Lower leg skin (tissue), 3 donors: ENCODE measurements around the gene ERC2.

Experiments used
- CTCF ChIP-seq, 3 donors: fragments of 450-650 bp; IDR thresholded peaks; one replicate each; pipeline ENCODE4 v1.5.1; 2016; ENCODE audit warnings: antibody characterized with exemption in 3 of 3, mild to moderate bottlenecking in 3 of 3, moderate library complexity in 2 of 3
- POLR2A ChIP-seq, 2 donors: fragments of 450-650 bp; IDR thresholded peaks; one replicate each; pipeline ENCODE4 v1.6.1; 2016 to 2017; ENCODE audit warnings: antibody characterized with exemption in 2 of 2, mild to moderate bottlenecking in 1 of 2, moderate library complexity in 1 of 2

DNA sequence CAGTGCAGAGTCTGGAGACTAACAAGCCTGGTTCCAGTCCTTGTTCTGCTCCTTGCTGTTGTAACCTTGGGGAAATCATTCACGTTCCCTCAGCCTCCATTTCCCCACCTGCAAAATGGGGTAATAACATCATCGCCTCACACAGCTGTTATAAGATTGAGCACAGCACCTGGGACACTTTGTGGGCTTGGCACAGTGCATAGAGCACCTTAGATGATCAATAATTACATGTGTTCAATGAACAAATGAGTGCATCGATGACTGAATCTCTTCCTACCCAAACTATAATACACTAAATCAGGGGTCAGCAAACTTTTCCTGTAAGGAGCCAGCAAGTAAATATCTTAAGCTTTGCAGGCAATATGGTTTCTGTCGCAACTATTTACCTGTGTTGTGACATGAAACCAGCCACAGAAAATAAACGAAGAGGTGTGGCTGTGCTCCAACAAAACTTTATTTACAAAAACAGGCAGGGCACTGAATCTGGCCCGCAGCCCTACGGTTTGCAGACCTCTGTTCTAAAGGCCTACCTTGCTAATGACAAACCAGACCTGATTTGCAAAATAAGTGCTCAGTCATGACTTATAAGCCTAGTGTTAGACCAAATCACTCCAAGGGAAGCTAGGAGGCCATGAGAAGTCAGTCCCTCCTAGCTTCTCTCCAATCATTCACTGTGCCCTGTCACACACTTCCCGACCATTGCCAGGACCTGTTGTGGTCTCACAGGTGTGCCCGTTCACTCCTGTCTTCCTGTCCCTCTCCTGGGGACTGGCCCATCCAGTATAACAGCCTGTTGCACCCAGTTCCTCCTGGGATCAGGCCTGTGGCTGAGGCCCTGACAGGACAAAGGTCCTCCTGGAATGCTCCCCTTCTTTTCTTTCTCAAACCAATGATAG is 831.7 kb downstream of the ERC2 start:
- no peak for TF ChIP-seq POLR2A (IDR thresholded peaks at IDR 0.05)
- TF ChIP-seq CTCF (IDR thresholded peaks at IDR 0.05): no peak
